GM21576 (cell line): ENCODE results near the gene POLR3GL.
A peak's percentile ranks its signal among the peaks of the same experiment; 100 is the strongest.
"Not testable (repeated sequence)": the region's sequence is repeated elsewhere in the genome, so short reads cannot be mapped to it uniquely, and the experiment has no call there.

Experiments used
- ATAC-seq: cut with Tn5 transposase; IDR thresholded peaks from one replicate; pipeline ENCODE4 v1.9.1; 2021; ENCODE audit warnings: mild to moderate bottlenecking, moderate library complexity; ENCODE audit not compliant: unreplicated experiment

POLR3GL gene, protein sequence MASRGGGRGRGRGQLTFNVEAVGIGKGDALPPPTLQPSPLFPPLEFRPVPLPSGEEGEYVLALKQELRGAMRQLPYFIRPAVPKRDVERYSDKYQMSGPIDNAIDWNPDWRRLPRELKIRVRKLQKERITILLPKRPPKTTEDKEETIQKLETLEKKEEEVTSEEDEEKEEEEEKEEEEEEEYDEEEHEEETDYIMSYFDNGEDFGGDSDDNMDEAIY

DNA sequence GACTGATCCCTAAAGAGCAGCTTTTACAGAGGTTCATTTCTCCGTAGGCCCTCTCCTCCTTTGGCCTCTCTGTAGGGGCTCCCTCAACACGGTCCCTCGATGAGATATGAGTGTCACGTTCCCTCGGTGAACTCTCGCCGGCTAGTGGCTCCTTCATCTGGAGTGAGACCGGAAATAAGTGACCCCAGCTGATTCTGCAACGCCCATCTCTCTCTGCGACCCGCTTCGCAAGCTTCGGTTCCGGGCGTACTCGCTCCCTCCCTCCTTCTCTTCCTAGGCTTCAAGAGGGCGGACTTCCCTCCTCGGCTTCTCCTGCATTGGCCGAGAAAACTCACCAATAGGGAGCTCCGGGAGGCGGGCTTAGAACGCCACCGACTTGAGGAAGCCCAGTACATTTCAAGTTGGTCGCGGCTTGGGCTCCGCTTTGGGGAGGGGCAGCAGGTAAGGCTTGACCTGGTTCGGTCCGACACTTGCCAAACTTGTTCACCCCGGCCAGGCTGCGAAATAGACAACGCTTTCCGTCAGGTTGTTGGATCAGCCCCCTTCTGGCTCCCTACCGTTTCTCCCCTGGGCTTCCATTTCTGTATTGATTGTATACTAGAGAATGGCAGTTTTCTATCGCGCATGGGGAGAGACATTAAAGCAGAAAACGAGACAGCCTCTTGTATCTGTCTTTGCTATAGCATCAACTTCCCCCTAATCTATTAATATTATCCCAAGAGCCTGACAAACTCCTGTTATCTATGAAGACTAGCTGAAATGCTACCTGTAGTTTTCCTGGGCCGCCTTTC is at the start of gene POLR3GL, which contains the start of gene ANKRD34A:
Gene POLR3GL (plus strand): TSS at position 363 of the 791 bp plus-strand sequence. CDS start 10,176 bp downstream, outside the sequence.
Gene ANKRD34A (minus strand): TSS at position 248 of the 791 bp plus-strand sequence. CDS start 2,816 bp downstream, outside the sequence.
- peak; percentile 86 for ATAC-seq

DNA sequence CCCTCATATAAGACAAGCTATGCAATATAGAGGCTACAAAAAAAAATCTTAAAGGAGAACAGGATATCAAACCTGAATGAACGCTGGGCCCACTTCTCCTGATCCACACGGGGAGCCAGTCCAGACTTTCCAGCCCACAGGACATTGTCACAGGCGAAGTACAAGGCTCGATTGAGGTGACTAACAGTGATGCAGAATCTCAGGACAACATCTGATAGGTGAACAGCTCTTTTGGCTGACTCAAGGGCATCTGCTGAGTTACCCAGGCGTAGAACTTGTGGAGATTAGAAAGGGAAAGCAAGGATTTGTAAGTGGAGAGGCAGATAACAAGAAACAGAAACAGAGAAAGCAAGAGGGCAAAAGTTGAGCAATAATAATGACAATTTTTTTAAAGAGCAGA is 47.7 kb upstream of the POLR3GL start:
- ATAC-seq = no peak

DNA sequence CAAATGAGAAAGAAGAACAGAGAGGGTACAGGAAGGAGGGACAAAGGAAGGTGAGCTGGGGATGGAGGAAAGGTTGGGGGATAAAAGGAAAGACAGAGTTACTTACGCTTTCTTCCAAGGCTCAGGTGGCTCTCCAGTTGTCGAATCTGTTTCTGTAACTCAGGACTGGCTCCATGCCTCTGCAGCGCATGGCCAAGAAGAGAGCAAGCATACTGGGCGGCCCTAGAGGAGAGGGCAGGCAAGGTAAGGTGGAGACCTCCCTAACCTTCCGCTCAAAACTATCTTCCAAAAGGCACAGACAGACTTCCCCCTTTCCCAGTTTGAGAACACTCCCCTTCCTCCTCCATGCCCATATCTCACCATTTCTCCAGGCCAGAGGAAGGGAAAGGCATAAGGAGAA is 46.9 kb upstream of the POLR3GL start:
- ATAC-seq = no peak

GRCh38 chr1:145918144-145918991 is 46.1 kb upstream of the POLR3GL start, which contains the start of gene PEX11B:
Gene PEX11B (minus strand): TSS chr1:145918717. CDS start chr1:145918688, 29 bp downstream.
- ATAC-seq = peak; percentile 66

DNA sequence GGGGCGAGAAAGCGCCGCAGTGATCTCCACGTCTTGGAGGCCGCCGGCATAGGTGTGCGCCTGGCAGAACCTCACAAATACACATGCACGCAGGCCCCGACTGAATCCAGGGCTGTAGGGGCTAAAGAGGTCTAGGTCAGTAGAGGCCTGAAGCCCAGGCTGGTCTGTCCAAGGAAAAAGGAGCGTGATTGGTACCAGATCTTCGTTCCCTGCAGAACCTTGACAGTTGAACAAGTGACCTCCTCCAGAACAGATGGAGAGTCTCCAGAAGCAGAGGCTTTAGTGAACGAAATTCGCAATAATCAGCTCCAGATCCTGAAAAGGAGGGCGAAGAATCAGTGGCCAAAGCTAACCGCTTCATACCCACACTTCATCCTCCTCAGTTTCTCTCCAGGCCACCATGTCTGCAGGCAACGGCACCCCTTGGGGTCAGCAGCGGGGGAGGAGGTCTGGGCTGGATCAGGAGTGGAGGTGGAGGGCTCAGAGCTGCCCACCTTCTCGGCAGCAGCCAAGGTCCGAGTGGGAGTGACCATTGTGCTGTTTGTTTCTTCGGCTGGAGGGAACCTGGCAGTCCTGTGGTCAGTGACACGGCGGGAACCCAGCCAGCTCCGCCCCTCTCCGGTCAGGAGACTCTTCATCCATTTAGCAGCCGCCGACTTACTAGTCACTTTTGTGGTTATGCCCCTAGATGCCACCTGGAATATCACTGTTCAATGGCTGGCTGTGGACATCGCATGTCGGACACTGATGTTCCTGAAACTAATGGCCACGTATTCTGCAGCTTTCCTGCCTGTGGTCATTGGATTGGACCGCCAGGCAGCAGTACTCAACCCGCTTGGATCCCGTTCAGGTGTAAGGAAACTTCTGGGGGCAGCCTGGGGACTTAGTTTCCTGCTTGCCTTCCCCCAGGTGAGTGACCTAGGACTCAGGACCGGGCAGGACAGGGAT is 45.2 kb upstream of the POLR3GL start:
- ATAC-seq = peak; percentile 77

DNA sequence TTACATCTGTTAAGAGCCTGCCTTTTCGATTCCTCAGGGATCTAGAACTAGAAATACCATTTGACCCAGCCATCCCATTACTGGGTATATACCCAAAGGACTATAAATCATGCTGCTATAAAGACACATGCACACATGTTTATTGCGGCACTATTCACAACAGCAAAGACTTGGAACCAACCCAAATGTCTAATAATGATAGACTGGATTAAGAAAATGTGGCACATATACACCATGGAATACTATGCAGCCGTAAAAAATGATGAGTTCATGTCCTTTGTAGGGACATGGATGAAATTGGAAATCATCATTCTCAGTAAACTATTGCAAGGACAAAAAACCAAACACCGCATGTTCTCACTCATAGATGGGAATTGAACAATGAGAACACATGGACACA is 44.2 kb upstream of the POLR3GL start:
- ATAC-seq = not testable (repeated sequence)

GRCh38 chr1:145922266-145922665 is 42.2 kb upstream of the POLR3GL start:
- ATAC-seq = no peak

DNA sequence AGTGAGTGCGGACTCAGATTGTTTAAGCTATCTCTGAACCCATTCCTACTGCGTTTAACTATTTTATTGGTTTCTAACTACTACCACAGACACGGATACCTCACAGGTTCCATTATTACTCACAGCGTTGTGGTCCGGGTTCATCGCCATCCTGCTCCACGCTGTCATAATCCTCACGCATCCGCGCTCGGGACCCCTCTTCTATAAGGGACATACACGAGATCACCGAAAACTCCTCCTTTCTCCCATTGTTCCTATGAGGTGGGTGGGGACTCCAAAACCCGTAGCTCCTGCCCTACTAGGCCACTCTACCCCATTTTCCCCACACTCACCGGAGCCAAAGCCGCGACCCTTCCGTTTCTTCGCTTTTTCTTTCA is 37.8 kb upstream of the POLR3GL start:
- peak; percentile 8 for ATAC-seq

DNA sequence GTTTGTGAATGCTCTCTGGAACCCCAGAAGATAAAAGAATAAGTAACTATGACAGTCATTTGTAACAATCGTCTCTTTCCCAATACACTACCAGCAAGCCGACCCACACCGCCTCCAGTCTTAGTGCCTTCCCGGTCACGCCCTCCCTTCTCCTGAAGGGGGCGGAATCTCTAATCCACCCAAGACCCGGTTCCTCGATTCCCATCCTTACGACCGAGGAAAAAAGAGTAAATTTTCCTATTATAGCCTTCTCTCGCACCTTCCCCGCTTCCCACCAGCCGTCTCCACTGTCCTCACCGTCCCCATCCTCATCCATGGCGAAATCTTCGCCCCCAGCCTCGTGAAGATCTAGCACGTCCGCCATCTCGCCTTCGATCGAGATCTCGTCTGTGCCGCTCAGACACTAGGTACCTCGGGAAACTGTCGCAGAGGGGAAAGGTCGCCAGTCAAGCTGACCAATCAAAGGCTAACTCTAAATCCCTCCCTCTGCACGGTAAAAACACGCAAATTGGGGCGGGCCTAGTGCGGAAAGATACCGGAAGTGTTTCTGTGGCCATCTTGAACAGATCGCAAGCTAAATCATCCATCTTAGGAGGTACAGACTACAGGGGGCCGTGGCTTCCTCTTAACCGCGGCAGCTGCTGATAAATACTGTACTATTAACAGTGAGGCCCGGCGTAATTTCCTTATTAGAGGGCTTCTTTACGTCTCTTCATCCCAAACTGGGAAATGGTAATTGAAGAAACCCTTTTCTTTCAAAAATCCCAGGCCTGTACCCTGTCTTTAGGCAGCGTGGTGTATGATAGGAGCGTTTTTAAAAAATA is 37.2 kb upstream of the POLR3GL start, which contains the start of gene RBM8A:
Gene RBM8A (minus strand): TSS at position 422 of the 824 bp plus-strand sequence. CDS start 58 bp downstream, at position 364.
- ATAC-seq = peak; percentile 98

GRCh38 chr1:145927916-145928643 is 36.4 kb upstream of the POLR3GL start:
- ATAC-seq = no peak

- not testable (repeated sequence) for ATAC-seq
Observed at GRCh38 chr1:145932522-145933009, 31.9 kb upstream of the POLR3GL start.

GRCh38 chr1:145935708-145936107 is 28.8 kb upstream of the POLR3GL start:
- no peak for ATAC-seq

- ATAC-seq = no peak
Observed at GRCh38 chr1:145936247-145936646, 28.2 kb upstream of the POLR3GL start.

GRCh38 chr1:145937436-145937835 is 27.1 kb upstream of the POLR3GL start:
- no peak for ATAC-seq

DNA sequence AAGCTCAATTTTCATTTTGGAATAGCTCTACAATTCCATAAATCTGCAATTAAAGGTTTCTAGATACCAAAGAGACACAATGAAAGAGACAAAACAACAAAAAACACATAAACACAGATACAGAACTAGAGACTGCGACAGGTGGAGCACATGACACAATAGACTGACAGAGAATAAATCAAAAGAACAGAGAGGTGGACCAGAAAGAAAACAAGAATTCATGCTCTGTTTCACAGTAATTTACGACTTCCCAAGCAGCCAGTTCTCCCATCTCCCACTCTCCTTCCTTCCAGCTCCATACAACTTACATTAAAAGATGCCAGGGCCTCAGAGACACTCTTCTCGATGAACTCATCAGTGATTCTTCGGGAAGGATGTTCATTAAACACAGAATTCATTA is 22.1 kb upstream of the POLR3GL start:
- ATAC-seq = no peak

GRCh38 chr1:145942871-145943270 is 21.6 kb upstream of the POLR3GL start:
- ATAC-seq = no peak

- ATAC-seq = no peak
Observed at GRCh38 chr1:145944532-145944931, 20.0 kb upstream of the POLR3GL start.

GRCh38 chr1:145946477-145946986 is 18.0 kb upstream of the POLR3GL start:
- ATAC-seq = no peak
